ENCODE measurements around the gene TAF9B.
"Not testable (repeated sequence)": the region's sequence is repeated elsewhere in the genome, so short reads cannot be mapped to it uniquely, and the experiment has no call there.

Gene TAF9B

GRCh38 chrX:78111140-78111931, 28.1 kb downstream of the TAF9B start:
- DNase-seq: no peak

- no peak for DNase-seq
Observed at GRCh38 chrX:78109458-78109857, 30.0 kb downstream of the TAF9B start.

GRCh38 chrX:78106651-78106986, 32.8 kb downstream of the TAF9B start:
- DNase-seq: no peak

GRCh38 chrX:78105944-78106650, 33.4 kb downstream of the TAF9B start:
- no peak for DNase-seq

- peak; percentile 25 to 38 for DNase-seq
Observed at GRCh38 chrX:78104447-78105176, 34.8 kb downstream of the TAF9B start.

GRCh38 chrX:78103623-78104446, 35.6 kb downstream of the TAF9B start, which contains the start of gene PGK1:
Gene PGK1, plus strand, starts transcription at chrX:78104248. Its CDS starts 93 bp downstream, at chrX:78104341.
- DNase-seq: peak; percentile 89 to 91

GRCh38 chrX:78103001-78103622, 36.3 kb downstream of the TAF9B start:
- no peak for DNase-seq

GRCh38 chrX:78102091-78102490, 37.4 kb downstream of the TAF9B start:
- DNase-seq: no peak

GRCh38 chrX:78098108-78098507, 41.3 kb downstream of the TAF9B start:
- DNase-seq: no peak

GRCh38 chrX:78092296-78092695, 47.2 kb downstream of the TAF9B start:
- DNase-seq: no peak

- not testable (repeated sequence) for DNase-seq
Observed at GRCh38 chrX:78081413-78081812, 58.0 kb downstream of the TAF9B start.

All from activated CD4-positive, alpha-beta T cell treated with anti-CD3 and anti-CD28 coated beads, Interleukin-2, amount 50 U/mL, for 48 hours (primary cell).